ENCODE measurements around the gene LY6G5C. TPM values are rescaled to one million over a fixed set of nuclear protein-coding genes. Genes with fewer than 3 reads are reported as not detected.
A peak's percentile ranks its signal among the peaks of the same experiment; 100 is the strongest.
"Not testable (repeated sequence)": the region's sequence is repeated elsewhere in the genome, so short reads cannot be mapped to it uniquely, and the experiment has no call there.

LY6G5C gene
- total and polyA plus RNA-seq, 10 donors, result 3.3 to 7.9 (median 5.2) TPM

DNA sequence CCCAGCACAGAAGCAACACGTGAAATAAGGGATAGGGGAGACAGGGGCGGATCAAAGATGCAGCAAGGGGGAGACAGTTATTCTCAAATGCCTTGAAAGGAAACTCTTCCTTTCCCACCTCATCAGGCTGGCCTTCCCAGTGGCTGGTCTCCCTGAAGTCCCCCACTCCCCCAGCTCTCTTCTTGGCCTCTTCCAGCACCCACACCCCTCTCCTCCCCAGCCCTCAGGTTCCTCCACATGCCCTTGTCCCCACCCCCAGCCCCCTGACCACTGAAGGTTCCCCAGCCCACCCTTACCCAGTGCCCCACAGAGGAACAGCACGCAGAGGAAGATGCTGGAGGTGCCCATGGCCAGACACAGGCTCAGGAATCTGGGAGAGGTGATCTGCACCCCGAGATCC lies 32.6 kb upstream of the LY6G5C start:
- H3K4me3 ChIP-seq, result no peak overlapping the region
- no peak for TF ChIP-seq POLR2AphosphoS5 (IDR thresholded peaks at IDR 0.05)
- TF ChIP-seq POLR2A (IDR thresholded peaks at IDR 0.05), result no peak
- TF ChIP-seq, protein P1, sequence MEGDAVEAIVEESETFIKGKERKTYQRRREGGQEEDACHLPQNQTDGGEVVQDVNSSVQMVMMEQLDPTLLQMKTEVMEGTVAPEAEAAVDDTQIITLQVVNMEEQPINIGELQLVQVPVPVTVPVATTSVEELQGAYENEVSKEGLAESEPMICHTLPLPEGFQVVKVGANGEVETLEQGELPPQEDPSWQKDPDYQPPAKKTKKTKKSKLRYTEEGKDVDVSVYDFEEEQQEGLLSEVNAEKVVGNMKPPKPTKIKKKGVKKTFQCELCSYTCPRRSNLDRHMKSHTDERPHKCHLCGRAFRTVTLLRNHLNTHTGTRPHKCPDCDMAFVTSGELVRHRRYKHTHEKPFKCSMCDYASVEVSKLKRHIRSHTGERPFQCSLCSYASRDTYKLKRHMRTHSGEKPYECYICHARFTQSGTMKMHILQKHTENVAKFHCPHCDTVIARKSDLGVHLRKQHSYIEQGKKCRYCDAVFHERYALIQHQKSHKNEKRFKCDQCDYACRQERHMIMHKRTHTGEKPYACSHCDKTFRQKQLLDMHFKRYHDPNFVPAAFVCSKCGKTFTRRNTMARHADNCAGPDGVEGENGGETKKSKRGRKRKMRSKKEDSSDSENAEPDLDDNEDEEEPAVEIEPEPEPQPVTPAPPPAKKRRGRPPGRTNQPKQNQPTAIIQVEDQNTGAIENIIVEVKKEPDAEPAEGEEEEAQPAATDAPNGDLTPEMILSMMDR (IDR thresholded peaks at IDR 0.05 in 8 of 11, conservative IDR thresholded peaks at IDR 0.05 in 3 of 11), result no peak
- peaks cover 0 to 20% (median 8%) of the 10 kb centered on the region in 6 donors for H3K4me1 ChIP-seq
- no peaks in the 10 kb centered on the region for H3K36me3 ChIP-seq
- no peaks in the 10 kb centered on the region for H3K27me3 ChIP-seq (replicated peaks in 1 of 7)
- intact Hi-C loops (cut with DNase I; ENCODE audit: low total_unique reads), result no loop called here
- 74 to 84% (median 83%) methylated on average over 4 of the region's 4 CpGs for WGBS, 5 donors
- H3K9me3 ChIP-seq, result no peaks in the 10 kb centered on the region
- DNase-seq, result no peak
- no peak overlapping the region for H3K27ac ChIP-seq

DNA sequence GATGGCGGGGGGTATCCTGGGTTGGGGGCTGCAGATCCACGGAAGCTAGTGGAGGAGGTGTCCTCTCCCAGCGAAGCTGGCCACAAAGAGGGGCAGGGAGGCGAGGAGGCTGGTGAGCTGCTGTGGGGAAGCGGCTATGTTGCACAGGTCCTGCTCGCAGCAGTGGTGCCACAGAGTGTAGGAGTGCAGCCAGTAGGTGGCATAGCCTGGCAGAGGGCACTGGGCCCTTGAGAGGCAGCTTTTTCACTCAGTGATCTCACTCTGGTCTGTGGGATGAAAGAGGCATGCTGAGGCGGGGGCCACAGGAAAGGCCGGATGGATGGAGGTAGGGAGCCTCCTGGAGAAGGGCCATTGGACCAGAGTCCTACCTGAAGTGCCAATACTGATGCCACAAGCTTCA lies 31.4 kb upstream of the LY6G5C start:
- Histone ChIP-seq H3K4me3 (no peak overlapping the region), H3K9me3 (no peaks in the 10 kb centered on the region), H3K27me3 (replicated peaks in 1 of 7) (no peaks in the 10 kb centered on the region), H3K4me1 (peaks cover 0 to 20% (median 8%) of the 10 kb centered on the region in 6 donors), H3K36me3 (no peaks in the 10 kb centered on the region), H3K27ac (no peak overlapping the region)
- intact Hi-C loops (cut with DNase I; ENCODE audit: low total_unique reads), result no loop called here
- TF ChIP-seq POLR2AphosphoS5 (IDR thresholded peaks at IDR 0.05), result no peak
- TF ChIP-seq, protein P1 (IDR thresholded peaks at IDR 0.05 in 8 of 11, conservative IDR thresholded peaks at IDR 0.05 in 3 of 11), result peak in 4 of 11 experiments; percentile 13 to 39 (median 25)
- TF ChIP-seq POLR2A (IDR thresholded peaks at IDR 0.05), result no peak
- 61 to 79% (median 67%) methylated on average over 8 of the region's 8 CpGs for WGBS, 5 donors
- DNase-seq, result no peak

DNA sequence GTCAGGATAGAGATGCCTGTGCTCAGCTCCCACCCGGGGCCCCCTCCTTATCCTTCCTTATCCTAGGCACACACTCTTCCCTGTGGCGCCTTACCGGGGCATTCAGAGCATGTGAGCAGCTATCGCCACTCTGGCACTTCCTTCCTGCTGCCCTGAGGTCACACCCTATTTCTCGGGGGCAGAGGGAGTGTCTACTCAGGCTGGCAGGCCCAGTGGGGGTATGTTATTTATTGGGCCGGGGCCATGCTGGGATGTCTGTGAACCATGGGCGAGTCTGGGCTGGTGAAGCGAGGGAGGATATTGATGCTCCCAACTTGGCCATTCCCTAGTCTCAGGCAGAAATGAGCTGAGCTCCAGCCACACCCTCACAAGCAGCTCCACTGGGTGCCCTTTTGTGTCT lies 30.4 kb upstream of the LY6G5C start:
- H3K4me3 ChIP-seq, result no peak overlapping the region
- intact Hi-C loops (cut with DNase I; ENCODE audit: low total_unique reads), result no loop called here
- H3K36me3 ChIP-seq, result no peaks in the 10 kb centered on the region
- TF ChIP-seq, protein P1 (IDR thresholded peaks at IDR 0.05 in 8 of 11, conservative IDR thresholded peaks at IDR 0.05 in 3 of 11), result no peak
- TF ChIP-seq POLR2A (IDR thresholded peaks at IDR 0.05), result no peak
- TF ChIP-seq POLR2AphosphoS5 (IDR thresholded peaks at IDR 0.05), result no peak
- no peaks in the 10 kb centered on the region for H3K27me3 ChIP-seq (replicated peaks in 1 of 7)
- DNase-seq, result no peak
- H3K4me1 ChIP-seq, result peaks cover 0 to 20% (median 8%) of the 10 kb centered on the region in 6 donors
- peak overlapping the region in 1 of 8 donors; percentile 9 for H3K27ac ChIP-seq
- 22 to 37% (median 29%) methylated on average over 8 of the region's 8 CpGs for WGBS, 5 donors
- H3K9me3 ChIP-seq, result no peaks in the 10 kb centered on the region

- intact Hi-C loops (cut with DNase I; ENCODE audit: low total_unique reads), result no loop called here
- no peaks in the 10 kb centered on the region for H3K9me3 ChIP-seq
- 66 to 82% (median 69%) methylated on average over 5 of the region's 5 CpGs for WGBS, 5 donors
- no peak for DNase-seq
- H3K27me3 ChIP-seq (replicated peaks in 1 of 7), result no peaks in the 10 kb centered on the region
- H3K27ac ChIP-seq, result peak overlapping the region in 1 of 8 donors; percentile 9
- TF ChIP-seq, protein P1 (IDR thresholded peaks at IDR 0.05 in 8 of 11, conservative IDR thresholded peaks at IDR 0.05 in 3 of 11), result no peak
- no peak for TF ChIP-seq POLR2A (IDR thresholded peaks at IDR 0.05)
- no peak for TF ChIP-seq POLR2AphosphoS5 (IDR thresholded peaks at IDR 0.05)
- peaks cover 0 to 20% (median 8%) of the 10 kb centered on the region in 6 donors for H3K4me1 ChIP-seq
- H3K36me3 ChIP-seq, result no peaks in the 10 kb centered on the region
- no peak overlapping the region for H3K4me3 ChIP-seq
Observed at GRCh38 chr6:31710523-31711219, 29.8 kb upstream of the LY6G5C start.

DNA sequence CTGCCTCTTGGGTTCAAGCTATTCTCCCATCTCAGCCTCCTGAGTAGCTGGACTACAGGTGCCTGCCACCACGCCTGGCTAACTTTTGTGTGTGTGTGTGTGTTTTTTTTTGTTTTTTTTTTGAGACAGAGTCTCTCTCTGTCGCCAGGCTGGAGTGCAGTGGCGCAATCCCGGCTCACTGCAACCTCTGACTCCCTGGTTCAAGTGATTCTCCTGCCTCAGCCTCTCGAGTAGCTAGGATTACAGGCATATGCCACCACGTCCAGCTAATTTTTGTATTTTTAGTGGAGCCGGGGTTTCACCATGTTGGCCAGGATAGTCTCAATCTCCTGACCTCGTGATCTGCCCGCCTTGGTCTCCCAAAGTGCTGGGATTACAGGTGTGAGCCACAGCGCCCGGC lies 28.3 kb upstream of the LY6G5C start:
- DNase-seq; H3K36me3 ChIP-seq; H3K27me3 ChIP-seq (replicated peaks in 1 of 7); H3K27ac ChIP-seq; intact Hi-C loops (cut with DNase I; ENCODE audit: low total_unique reads); H3K4me3 ChIP-seq; H3K9me3 ChIP-seq: not testable (repeated sequence)
- WGBS, 5 donors, result 82 to 92% (median 85%) methylated on average over 11 of the region's 11 CpGs
- H3K4me1 ChIP-seq, result peaks cover 0 to 21% (median 8%) of the 10 kb centered on the region in 6 donors

All from spleen (tissue), 11 donors.